Fibroblast of villous mesenchyme (primary cell): Measurements from ENCODE around the gene TNFRSF1B. TPM values are rescaled to one million over a fixed set of nuclear protein-coding genes. Genes with fewer than 3 reads are reported as not detected.

Experiments
- DNase-seq: peaks from one replicate; pipeline ENCODE4 v3.0.0-alpha.2; 2010; ENCODE audit warnings: low read depth
- H3K4me3 ChIP-seq: 2 replicates; pipeline ENCODE4 v1.5.1; 2011; ENCODE audit warnings: low read depth, mild to moderate bottlenecking, low read length
- total RNA-seq: library from RNA; depleted of rRNA; stranded (reverse); fragments of >200 nt; gene quantifications from 2 replicates; pipeline ENCODE4 v1.2.3, GENCODE V29; 2012
- TF ChIP-seq, protein P1 (sequence below): IDR thresholded peaks from 2 replicates; pipeline ENCODE4 v1.5.1; 2012; ENCODE audit warnings: low read depth, mild to moderate bottlenecking, low read length; ENCODE audit not compliant: insufficient read depth

Gene TNFRSF1B
- total RNA-seq, 1 donor = 25.9 TPM

DNA sequence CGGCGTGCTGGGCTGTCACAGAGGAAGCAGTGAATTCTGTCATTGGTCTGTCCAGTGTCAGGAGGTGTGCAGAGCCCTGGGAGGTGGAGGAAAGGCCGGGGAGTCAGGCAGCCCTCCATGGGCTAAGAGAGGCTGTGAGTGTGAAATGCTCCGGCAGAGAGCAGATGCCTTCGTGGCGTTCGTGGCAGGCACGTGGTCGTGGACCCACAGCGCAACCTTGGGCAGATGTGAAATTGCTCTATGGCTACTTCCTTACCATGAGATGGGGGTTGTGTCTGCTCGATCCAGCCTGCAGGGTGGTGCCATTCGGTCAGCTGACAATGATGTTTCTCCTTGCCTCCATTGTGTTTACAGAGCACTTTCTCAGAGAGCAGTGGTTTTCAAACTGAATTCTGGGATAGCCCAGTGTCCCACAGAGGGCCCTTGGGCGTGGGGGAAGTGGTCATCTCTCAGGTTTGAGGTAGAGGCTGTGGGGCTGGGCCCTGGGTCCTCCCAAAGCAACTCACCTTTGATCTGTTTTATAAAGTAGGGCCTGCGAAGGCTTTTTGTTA lies 27.9 kb downstream of the TNFRSF1B start:
- no peak for DNase-seq
- H3K4me3 ChIP-seq = no peak overlapping the region
- TF ChIP-seq, protein P1, sequence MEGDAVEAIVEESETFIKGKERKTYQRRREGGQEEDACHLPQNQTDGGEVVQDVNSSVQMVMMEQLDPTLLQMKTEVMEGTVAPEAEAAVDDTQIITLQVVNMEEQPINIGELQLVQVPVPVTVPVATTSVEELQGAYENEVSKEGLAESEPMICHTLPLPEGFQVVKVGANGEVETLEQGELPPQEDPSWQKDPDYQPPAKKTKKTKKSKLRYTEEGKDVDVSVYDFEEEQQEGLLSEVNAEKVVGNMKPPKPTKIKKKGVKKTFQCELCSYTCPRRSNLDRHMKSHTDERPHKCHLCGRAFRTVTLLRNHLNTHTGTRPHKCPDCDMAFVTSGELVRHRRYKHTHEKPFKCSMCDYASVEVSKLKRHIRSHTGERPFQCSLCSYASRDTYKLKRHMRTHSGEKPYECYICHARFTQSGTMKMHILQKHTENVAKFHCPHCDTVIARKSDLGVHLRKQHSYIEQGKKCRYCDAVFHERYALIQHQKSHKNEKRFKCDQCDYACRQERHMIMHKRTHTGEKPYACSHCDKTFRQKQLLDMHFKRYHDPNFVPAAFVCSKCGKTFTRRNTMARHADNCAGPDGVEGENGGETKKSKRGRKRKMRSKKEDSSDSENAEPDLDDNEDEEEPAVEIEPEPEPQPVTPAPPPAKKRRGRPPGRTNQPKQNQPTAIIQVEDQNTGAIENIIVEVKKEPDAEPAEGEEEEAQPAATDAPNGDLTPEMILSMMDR = no peak

DNA sequence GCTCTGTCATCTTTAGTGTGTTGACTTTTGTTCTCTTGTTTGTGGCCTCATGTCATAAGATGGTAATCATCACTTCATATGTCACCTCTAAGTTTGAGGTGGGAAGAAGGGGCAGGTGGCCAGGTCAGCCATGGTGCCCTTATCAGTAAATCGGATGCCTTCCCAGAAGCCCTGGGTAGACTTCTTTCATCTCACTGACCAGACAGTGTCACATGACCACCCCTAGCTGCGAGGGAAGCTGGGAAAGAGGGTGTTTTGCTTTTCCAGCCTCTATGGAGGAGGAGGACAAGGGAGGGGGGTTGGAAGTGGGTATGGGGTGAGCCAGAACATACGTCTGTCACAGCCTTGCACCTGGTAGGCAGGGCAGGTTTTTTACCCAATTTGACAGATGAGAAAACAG lies 28.6 kb downstream of the TNFRSF1B start:
- no peak overlapping the region for H3K4me3 ChIP-seq
- TF ChIP-seq, protein P1 = no peak
- no peak for DNase-seq

DNA sequence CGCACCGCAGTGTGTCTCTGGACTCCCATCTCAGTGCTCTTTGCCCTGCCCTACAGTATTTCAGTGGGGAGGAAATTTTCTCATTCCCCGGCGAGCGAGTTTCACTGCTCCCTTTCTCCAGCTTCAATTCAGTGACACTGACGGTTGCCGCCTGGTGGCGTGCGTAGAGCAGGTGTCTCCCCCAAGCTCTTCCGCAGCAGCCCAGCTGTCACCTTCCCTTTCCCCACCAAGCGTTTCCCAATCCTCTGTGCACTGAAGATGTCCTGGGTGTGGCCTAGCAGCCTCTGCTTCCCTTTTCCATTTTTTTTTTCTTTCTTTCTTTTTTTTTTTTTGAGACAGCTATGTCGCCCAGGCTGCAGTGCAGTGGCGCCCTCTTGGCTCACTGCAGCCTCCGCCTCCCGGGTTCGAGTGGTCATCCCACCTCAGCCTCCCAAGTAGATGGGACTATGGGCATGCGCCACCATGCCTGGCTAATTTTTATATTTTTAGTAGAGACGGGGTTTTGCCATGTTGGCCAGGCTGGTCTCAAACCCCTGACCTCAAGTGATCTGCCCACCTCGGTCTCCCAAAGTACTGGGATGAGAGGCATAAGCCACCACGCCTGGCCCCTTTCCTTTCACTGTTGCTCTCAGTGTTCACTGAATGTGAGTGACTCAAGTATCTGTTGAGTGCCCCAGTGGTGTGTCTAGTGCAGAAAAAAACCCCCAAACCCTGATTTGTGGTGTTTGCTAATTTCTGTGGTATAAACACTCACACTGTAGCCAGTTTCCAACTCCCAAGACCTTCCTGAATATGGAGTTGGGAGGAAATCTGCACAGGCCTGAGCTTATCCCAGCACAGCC lies 30.1 kb downstream of the TNFRSF1B start:
- TF ChIP-seq, protein P1 = peak; percentile 19
- peak; percentile 48 for DNase-seq

DNA sequence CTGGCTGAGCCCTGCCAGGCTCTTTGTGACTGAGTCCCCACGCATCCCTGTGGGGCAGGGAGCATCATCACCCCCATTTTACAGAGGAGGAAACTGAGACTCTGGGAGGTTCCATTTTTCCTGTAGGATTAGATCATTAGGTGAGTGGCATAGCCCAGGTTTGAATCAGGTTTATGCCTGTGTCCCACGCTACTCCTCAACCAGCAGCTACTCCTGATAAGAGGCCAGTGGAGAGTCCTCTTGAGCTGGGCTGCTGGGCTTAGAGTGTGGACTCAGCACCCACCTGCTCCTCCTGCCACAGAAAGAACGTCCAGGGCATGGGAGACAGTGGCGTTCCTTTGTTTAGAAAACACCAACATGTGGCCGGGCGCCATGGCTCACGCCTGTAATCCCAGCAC lies 30.7 kb downstream of the TNFRSF1B start:
- H3K4me3 ChIP-seq = no peak overlapping the region
- no peak for DNase-seq
- TF ChIP-seq, protein P1 = no peak

More for the DNA sequence above, 30.1 kb downstream of the TNFRSF1B start:
- no peak overlapping the region for H3K4me3 ChIP-seq

DNA sequence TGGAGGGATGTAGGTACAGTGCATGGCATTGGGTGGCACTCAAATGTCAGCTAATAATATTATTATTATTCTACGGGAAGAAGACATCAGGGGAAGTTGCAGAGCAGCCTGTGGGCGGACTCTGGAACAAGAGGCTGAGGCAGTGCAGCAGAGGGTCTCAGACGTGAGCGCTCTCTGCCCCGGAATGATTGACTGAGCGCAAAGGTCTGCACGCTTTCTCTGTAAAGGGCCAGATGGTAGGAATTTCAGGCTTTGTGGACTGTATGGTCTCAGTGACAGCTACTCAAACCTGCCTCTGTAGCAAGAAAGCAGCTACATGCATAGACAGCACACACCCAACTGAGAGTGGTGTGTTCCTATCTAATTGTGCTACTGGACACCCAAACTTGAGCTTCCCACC lies 33.4 kb downstream of the TNFRSF1B start:
- TF ChIP-seq, protein P1 = no peak

DNA sequence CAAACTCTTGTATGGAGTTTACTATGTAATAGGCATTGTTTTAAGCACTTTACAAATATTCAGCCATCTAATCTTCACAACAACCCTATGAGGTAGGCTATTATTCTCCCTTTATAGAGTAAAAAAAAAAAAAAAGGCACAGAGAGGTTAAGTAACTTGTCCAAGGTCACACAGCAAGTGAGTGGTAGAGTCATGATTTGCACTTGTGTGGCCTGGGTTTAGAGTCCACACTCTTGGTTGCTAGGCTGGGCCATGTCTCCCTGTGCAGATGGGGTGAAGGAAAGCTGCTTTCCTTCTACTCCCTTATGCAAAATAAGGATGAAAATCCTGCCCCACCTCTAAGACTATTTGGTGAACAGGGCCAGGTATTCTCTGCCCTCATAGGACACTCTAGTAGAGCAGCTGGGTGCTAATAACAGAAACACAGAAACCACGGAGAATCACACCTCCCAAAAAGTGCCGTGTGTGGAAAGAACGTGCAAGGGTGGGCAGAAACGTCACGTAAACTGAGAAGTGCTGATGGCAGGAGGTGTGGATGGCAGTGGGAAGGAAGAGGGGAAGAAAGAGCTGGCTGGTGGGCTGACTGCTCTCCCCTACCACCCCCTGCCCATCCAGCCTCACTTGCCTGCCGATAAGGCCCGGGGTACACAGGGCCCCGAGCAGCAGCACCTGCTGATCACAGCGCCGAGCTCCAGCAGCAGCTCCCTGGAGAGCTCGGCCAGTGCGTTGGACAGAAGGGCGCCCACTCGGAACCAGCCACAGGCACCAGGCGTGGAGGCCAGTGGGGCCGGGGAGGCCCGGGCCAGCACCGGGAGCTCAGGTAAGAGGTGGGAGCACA lies 34.8 kb downstream of the TNFRSF1B start:
- DNase-seq = no peak
- TF ChIP-seq, protein P1 = no peak

More for the DNA sequence above, 33.4 kb downstream of the TNFRSF1B start:
- no peak overlapping the region for H3K4me3 ChIP-seq
- no peak for DNase-seq

More for the DNA sequence above, 34.8 kb downstream of the TNFRSF1B start:
- H3K4me3 ChIP-seq = no peak overlapping the region
